GM12801 (cell line): ENCODE measurements around the gene PRTFDC1.

Experiments
- CTCF ChIP-seq: IDR thresholded peaks from one replicate; pipeline ENCODE4 v1.5.1; 2011; ENCODE audit warnings: control low read depth; ENCODE audit not compliant: insufficient read length; ENCODE audit errors: extremely low read depth

PRTFDC1 gene

DNA sequence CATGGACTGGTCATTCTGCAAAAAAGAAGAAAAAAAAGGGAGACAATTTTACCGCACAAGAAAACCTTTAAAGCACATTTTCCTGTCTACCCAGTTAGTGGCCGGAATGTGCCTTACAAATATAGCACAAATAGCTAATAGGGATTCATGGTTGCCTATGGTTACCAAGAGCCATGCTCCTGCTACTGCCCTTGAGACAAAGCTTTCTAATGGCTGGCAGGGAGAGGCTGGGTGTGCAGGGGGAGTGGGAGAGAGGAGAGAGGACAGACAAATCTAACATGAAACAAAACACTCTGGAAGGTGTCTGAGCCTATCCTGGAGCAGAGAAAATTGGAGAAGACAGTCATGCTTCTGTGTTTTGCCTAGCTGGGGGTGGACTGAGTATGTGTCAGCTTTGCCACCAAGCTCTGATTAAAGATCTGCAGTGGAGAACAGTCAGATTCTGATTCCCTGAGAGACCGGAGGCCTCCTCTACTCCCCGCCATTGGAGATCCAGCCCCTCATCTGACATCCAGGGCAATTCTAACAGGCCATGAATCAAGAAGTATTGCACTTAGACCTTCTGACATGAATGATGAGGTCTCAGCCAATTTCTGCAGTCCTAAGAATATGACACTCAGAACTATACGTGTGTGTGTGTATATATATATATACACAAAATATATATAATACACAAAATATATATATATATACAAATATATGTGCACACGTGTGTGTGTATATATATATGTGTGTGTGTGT lies 80.2 kb downstream of the PRTFDC1 start:
- TF ChIP-seq CTCF = no peak

DNA sequence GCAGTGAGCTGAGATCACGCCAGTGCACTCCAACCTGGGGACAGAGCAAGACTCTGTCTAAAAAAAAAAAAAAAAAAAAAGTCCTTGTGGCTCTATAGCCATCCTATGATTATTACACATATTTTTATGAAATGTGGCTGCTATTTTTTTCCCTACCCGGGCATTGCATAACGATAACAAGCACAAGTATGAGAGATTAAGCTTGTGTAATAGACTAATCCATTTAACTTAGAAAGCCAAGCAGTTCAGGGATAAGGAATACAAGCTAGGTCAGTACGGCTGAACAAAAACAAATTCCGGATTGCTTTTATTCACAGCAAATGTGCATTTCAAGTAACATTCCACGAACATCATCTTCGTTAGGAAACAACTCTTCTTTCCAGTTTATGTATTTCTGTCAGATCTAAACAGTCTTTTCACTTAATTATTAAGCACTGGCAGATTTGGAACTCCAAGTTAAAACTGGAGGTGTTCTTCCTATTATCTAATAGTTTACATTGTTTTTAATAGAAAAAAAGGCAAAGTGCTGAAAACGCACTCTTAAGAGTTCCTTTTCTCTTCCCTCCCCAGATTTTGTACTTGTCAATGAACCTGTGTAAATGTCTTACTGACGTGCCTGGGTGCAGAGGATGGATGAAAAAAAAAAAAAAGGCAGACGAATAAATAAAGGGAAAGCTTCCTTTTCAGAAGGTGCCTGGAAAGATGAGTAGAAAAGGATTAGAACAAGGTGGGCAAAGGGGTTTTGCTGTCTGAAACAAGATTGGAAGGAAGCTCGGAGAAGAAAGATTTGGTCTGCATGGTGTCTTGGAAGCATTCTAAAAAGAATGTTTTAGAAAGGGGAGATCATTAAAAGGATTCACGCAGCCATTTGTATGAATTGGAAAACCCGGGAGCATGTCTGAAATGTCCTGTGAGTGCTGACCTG lies 81.1 kb downstream of the PRTFDC1 start:
- no peak for TF ChIP-seq CTCF

GRCh38 chr10:24869354-24870015 lies 82.9 kb downstream of the PRTFDC1 start:
- TF ChIP-seq CTCF = no peak

DNA sequence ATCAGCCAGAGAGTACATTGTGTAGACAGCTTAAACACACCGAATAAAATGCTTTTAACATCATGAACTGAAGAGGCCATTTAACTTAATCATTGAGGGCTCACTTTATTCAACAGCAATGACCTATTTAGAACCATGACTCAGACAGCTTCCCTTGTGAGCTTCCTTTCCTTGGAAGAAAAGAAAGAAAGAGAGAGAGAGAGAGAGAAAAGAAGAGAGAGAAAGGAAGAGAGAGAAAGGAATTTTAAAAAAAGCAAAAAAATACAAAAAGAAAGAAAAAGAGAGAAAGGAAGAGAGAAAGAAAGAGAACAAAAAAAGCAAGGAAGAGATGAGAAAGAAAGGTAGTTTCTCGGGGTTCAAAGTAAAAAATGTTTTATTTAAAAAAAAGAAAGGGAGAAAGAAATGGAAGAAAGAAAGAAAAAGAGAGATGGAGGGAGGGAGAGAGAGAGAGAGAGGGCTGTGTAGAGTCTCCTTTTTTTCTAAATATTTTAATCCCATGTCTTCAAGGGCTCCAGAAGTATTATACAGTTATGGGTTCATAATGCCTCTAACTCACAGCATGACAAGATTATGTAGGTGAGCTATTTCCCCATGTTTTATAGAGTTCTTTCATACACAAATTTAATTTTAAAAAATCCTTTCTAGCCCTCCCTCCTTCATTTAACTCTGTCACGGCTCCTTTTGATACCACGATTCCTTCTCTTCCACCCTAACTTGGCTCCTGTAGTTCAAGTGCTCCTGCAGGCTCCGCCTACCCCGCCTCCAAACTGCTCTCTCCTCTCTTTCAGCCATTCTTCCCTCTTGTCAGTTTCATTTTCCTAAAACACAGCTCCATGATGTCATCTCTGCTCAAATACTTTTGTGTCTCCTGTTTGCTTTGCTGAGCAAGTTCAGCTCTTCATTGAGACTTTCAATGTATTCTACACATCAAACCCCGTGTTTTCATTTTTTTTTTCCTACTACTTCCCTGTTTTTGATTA lies 85.5 kb downstream of the PRTFDC1 start:
- TF ChIP-seq CTCF = no peak

DNA sequence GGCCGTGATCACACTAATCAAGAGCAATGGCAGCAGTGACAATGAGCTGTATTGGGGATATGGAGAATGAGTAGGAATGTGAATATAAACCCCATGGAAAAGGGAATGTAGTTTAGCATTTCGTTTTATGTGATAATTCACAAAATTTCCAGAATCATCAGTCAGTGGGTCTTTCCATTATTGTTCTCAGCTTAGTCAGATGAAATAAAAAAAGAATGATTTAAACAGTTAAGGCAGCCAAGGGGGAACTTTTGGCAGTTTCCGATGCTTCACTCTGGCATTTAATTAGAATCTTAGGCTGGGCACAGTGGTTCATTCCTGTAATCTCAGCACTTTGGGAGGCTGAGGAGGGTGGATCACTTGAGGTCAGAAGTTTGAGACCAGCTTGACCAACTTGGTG lies 86.6 kb downstream of the PRTFDC1 start:
- no peak for TF ChIP-seq CTCF

DNA sequence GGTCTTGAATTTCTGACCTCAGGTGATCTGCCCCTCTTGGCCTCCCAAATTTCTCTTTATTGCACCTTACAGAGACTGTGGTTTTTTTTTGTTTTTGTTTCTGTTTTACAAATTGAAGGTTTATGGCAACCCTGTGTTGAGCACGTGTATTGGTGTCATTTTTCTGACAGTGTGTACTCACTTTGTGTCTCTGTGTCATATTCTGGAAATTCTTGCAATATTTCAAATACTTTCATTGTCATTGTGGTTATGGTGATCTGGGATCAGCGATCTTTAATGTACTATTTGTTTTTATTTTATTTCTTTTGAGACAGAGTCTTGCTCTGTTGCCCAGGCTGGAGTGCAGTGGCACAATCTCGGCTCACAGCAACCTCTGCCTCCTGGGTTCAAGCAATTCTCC lies 89.8 kb downstream of the PRTFDC1 start:
- no peak for TF ChIP-seq CTCF
